Astrocyte of the cerebellum (primary cell): ENCODE data around the gene SERPINA1.

Experiments
- DNase-seq: peaks from one replicate; pipeline ENCODE4 v3.0.0-alpha.2; 2011; ENCODE audit warnings: low read depth
- H3K4me3 ChIP-seq: 2 replicates; pipeline ENCODE4 v1.5.1; 2011; ENCODE audit warnings: mild to moderate bottlenecking, low read depth, low read length, moderate library complexity
- in situ Hi-C: cut with HindIII; loops from 2 replicates; pipeline ENCODE4 v1.10.0; 2017; ENCODE audit warnings: low sequenced_read_pairs
- TF ChIP-seq, protein P1 (sequence below): IDR thresholded peaks from 2 replicates; pipeline ENCODE4 v1.5.1; 2012; ENCODE audit warnings: low read length, low read depth, moderate library complexity, mild to moderate bottlenecking; ENCODE audit errors: missing control alignments

The SERPINA1 gene

DNA sequence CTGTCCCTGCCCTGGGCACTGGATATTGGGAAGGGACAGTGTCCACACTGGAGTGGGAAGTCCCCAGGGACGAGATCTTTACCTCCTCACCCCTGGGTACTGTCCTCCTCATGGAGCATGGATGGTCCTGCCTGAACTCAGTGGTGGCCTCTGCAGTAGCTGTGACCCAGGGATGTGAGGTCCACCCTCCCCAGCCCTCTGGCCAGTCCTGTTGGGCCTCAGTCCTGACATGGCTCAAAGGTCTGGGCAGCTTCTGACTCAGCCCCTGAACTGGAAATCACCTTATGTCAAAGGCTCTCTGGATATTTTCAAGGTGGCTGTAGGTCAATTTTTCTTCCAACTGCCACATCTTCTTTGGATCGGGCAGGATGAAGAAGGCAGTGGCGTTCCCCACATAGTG is 24.4 kb downstream of the SERPINA1 start:
- no peak for DNase-seq
- TF ChIP-seq, protein P1, sequence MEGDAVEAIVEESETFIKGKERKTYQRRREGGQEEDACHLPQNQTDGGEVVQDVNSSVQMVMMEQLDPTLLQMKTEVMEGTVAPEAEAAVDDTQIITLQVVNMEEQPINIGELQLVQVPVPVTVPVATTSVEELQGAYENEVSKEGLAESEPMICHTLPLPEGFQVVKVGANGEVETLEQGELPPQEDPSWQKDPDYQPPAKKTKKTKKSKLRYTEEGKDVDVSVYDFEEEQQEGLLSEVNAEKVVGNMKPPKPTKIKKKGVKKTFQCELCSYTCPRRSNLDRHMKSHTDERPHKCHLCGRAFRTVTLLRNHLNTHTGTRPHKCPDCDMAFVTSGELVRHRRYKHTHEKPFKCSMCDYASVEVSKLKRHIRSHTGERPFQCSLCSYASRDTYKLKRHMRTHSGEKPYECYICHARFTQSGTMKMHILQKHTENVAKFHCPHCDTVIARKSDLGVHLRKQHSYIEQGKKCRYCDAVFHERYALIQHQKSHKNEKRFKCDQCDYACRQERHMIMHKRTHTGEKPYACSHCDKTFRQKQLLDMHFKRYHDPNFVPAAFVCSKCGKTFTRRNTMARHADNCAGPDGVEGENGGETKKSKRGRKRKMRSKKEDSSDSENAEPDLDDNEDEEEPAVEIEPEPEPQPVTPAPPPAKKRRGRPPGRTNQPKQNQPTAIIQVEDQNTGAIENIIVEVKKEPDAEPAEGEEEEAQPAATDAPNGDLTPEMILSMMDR: no peak
- H3K4me3 ChIP-seq: no peak overlapping the region
- in situ Hi-C loops: no loop called here

DNA sequence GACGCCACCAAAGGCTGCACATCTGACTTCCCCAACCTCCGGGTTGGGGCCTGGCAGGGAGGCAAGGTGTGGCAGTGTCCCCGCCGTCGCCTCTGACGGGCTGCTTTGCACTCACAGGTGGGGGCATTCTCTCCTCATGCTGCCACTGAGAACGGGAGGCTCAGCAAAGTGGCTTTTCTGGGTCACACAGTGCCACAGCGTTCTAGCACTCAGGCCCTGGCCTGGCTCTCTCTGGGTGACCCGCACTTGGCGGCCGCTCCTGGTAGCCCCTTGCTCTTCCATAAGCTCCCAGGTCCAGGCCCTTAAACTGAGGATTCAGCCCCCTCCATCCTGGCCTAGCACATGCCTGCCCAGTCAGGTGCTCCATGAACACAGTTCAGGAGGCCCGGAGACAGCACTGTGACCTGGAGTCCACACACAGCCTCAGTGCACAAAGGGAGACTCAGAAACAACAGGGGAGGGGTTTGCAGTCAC is 25.2 kb downstream of the SERPINA1 start:
- TF ChIP-seq, protein P1: no peak
- no peak overlapping the region for H3K4me3 ChIP-seq
- DNase-seq: no peak
- in situ Hi-C loops: no loop called here

DNA sequence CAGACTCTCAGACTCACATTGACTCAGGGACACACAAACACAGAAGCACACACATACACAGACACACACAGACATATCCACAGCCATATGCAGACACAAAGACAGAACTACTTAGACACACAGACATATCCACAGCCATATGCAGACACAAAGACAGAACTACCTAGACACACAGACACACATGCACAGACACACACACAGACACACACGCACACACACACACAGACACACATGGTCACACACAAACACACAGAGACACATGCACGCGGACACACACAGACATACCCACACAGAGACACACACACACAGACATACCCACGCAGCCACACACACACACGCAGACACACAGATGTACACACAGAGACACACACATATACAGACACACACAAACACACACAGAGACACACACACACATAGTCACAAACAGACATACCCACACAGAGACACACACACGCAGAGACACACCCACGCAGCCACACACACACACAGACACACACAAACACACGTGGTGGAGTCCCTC is 25.7 kb downstream of the SERPINA1 start:
- no peak for DNase-seq
- in situ Hi-C loops: no loop called here
- TF ChIP-seq, protein P1: no peak
- H3K4me3 ChIP-seq: no peak overlapping the region

DNA sequence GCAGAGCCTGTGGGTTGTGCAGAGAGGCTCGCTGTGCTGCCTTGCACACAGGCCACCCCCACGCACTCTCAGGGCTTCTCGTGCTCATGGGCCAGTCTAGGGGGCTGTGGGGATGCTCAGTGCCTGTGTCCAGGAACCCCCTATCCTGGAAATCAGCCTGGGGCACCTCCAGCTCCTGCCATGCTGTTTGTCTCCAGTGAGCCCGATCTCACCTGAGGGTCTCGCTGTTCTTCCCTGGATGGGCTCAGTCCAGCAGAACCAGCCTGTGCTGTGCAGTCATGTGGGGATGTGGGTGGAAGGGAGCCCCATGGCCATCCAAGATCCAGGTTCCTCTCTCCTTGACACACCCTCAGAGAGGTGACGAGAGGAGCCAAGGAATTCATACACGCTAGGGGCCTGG is 26.7 kb downstream of the SERPINA1 start:
- in situ Hi-C loops: no loop called here
- no peak for DNase-seq
- TF ChIP-seq, protein P1: no peak
- H3K4me3 ChIP-seq: no peak overlapping the region

DNA sequence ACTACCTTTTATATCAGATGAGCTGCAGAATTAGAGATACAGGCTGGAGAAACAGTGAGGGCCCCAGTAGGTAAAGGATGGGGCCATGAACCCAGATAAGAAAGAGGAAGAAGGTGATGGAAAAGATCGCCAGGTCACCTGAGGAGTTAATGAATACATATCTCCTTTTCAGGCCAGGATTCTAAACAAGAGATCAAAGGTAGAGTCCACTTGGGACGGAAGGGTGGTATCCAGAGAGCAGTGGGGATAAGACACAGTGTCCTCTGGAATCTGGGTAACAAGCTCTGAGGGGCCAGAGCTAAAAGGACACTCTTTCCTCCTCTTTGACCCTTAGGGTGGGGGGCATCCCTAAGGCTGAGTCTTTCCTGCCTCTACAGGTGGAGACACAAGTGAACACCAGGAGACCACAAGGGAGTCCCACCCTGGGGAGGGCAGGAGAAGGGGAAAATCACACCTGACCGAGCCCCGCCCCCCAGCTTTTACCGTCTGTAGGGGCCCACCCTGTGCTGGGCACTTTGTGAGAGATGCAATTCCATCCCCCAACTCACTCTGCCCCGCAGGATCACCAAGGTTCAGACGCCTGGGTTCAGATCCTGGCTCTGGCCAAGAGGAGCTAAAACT is 27.3 kb downstream of the SERPINA1 start:
- in situ Hi-C loops: no loop called here
- H3K4me3 ChIP-seq: no peak overlapping the region
- TF ChIP-seq, protein P1: no peak
- DNase-seq: no peak

DNA sequence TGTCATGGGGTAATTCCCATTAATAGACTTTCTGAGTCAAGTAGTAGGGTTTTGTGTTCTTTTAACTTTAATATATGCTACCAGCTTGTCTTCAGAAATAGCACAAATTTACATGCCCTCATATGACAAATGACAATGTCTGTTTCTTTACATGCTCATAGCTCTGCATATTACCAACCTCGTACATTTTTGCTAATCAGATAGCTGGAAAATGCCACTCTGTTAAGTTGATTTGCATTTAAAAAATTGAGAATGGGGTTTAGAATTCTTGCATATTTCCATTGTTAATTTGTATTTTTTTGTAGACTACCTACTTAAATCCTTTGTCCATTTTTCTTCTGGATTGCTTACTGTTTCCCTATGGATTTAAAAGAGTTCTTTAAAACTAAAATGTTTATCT is 31.2 kb downstream of the SERPINA1 start:
- TF ChIP-seq, protein P1: no peak
- H3K4me3 ChIP-seq: no peak overlapping the region
- in situ Hi-C loops: no loop called here
- no peak for DNase-seq
